Hematopoietic multipotent progenitor cell treated with erythropoietin and hydrocortisone succinate and interleukin-3 and kit ligand, for 17 days (in vitro differentiated cells): ENCODE measurements around the gene SPATA19.

Source experiments
- DNase-seq: peaks from one replicate; pipeline ENCODE4 v3.0.0-alpha.2; 2015; ENCODE audit warnings: low spot score

Gene SPATA19

GRCh38 chr11:133818302-133818701 is 27.0 kb downstream of the SPATA19 start:
- DNase-seq, result no peak

DNA sequence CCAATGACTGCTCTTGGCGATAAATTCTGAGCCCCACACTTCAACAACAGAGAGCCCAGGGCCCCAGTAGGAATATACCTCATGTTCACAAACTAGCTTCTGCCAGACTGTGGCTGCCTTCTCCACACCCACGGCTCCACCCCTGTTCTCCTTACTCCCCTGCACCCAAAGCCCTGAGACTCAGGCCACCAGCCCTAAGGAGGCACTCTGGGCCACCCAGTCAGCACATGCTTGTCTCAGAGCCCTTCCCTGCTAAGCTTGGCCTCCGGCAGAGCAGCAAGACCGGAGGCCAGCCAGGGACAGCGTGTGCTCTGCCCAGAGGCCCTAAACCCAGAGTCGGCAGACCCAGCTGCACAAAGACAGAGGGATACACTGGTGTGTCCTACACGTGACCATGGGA is 27.9 kb downstream of the SPATA19 start:
- DNase-seq, result no peak

GRCh38 chr11:133816146-133816870 is 29.0 kb downstream of the SPATA19 start:
- DNase-seq, result no peak

- no peak for DNase-seq
Observed at GRCh38 chr11:133815636-133816035, 29.7 kb downstream of the SPATA19 start.

DNA sequence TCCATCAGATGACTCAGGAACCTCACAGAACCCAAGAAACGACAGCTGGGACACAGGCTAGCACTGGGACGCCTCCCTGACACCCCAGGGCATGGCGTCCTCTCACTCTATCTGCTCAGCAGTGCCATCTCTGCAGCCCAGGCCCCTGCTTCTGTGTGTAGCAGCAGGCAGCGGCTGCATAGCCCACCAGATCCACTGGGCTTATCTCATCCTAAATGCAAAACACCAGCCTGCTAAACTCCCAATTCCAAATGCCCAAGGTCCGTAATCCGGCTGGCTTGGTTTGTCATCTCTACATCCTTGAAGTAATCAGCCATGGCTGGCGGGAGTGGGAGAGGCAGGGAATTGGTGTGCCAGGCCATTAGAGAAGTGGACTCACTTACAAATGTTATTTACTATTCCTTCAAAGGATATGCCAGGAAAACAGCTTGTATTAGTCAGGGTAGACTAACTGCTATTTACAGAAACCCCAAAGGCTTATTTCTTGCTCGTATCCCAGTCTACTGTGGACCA is 30.7 kb downstream of the SPATA19 start:
- DNase-seq, result no peak

GRCh38 chr11:133811850-133812685 is 33.2 kb downstream of the SPATA19 start:
- DNase-seq, result no peak

DNA sequence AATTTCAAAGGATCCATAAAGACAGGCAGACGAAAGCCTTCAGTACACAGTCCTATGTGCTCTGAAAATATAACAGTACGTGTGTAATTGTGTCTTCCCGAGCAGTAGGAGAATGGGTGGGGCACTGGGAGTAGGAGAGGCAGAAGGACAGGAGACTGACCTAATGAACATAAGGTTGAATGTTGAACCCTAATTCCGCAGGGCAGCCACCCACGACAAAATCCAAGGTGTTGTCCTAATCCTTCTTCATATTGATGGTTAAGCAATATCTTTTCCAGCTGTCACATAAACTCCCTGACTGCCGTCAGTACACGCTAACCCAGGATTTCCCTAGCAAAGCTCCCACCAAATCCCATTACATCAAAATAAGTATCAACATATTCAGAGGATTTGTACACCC is 34.5 kb downstream of the SPATA19 start:
- no peak for DNase-seq

DNA sequence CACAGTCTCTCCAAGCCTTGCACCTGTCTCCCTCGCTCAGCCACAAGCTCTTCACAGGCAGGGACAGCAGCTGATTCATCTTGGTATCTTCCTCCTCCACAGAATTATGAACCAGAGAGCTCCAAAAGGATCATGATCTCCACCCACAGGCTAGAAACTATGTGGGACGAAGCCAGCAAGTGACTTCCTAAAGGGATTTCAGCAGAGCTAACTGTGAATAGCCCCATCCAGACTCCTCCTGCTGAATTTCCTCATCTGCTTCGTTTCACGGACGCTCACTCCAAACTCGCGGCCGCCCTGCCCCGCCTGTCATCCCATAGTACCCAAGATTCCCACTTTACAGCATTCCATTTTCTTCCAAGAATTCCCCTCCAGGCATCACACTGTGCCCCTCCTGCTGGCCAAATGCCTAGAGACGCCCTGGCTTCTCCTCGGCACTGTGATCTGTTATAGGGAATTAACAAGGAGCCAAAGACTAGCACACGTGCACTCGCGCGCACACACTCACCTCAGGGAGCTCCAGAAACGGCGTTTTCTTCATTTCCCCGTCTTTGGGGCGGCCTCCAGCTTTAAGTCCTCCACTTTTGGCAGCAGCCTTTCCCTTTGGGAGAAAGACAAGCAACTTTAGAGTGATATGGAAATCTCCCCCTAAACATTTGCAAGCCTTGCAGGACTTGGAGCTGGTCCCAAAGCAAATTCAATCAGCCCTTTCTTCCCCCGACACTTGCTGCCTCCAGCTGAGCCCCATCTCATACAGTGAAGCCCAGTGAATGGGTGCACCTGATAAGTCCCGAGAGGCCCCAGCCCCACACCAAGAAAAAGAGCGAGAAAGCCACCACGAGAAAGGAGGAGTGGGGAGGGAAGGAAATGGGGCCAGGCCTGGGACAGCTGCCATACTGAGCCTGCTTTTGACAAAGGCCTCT is 35.5 kb downstream of the SPATA19 start:
- no peak for DNase-seq

- DNase-seq, result no peak
Observed at GRCh38 chr11:133808393-133809140, 36.7 kb downstream of the SPATA19 start.

DNA sequence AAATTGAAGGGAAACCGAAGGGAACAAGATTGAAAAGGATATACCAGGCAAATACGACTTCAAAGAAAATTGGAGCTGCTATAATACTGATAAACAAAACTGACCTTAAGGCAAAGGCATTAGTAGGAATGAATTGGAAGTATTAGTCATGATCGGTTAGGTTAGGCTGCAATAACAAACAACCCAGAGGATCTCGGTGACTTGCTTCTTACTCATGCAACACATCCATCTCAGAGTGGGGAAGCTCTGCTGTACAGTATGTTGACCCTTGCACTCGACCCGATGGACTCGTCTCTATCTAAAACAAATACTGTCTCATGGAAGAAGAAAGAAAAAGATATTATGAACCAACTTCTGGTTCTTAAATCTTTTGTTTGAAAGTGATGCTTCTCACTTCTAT is 42.3 kb downstream of the SPATA19 start:
- DNase-seq, result no peak

GRCh38 chr11:133801356-133801755 is 44.0 kb downstream of the SPATA19 start:
- no peak for DNase-seq

- no peak for DNase-seq
Observed at GRCh38 chr11:133800666-133801065, 44.6 kb downstream of the SPATA19 start.

- no peak for DNase-seq
Observed at GRCh38 chr11:133797554-133797953, 47.8 kb downstream of the SPATA19 start.

GRCh38 chr11:133796043-133796795 is 49.1 kb downstream of the SPATA19 start:
- no peak for DNase-seq

DNA sequence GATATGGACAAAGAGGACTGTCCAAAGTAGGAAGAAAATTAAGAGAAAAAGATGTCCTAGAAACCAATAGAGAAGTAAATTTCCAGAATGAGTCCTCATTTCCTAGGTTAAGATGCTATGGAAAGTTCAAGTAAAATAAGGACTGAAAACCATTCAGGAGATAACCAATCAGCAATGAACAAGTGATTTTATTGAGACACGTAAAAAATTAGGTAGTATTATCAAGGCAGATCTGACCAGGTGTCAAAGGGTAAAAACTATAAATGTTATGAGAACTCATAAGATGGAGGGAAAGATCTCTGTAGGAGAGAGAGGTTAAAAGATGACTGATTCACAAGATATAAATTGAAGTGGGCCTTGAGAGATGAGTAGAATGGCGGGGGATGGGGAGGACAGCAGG is 50.2 kb downstream of the SPATA19 start:
- DNase-seq, result no peak

DNA sequence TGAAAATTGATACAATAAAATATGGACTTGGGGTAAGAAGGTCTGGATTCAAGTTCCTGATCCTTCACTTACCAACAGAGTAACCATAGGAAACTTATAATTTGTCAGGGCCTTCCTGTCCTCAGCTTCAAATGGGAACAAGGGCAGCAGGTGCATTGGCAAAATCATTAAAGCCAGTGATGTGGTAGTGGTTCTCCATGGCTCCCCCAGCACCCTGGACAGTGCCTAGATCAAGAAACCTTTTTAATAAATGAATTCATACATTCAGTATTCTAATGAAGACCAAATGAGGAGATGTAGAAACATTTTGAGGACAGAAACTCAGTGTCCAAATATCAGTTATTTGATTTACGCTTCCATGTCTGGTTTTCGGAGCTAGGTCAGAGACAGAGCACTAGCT is 51.1 kb downstream of the SPATA19 start:
- no peak for DNase-seq

DNA sequence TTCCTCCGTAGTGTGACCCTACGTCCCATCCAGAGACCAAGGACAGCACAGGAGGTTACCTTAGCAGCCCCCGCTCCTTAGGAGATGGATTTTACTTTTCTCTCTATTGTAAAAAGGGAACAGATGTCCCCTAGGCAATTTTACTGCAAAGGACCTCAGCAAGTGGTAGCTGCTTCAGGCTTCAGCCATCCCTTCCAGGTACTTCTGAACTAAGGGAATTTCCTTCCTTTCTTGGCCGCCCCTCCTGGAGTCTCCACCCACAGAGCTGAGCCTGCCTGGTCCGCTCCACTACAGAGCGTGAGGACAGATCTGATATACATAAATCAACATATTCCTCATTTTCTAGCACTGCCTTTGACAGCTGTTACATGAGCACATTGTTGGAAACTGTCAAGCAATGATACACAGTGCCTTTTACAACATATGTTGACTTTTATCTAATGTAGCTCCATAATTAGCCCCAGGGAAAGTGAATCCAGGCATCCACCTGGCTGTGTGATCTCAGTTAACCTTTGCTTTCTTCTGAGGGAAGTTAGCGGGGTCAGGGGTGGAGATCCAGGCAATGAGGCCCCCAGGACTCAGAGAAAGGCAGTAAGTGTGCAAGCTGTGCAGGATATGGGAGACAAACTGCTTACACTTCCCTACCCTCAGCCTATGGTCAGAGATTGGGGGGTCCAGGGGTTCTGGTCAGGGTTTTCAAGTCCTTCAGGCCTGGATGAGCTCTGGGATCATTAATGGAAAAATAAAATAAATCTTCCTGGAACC is 51.9 kb downstream of the SPATA19 start:
- DNase-seq, result no peak

DNA sequence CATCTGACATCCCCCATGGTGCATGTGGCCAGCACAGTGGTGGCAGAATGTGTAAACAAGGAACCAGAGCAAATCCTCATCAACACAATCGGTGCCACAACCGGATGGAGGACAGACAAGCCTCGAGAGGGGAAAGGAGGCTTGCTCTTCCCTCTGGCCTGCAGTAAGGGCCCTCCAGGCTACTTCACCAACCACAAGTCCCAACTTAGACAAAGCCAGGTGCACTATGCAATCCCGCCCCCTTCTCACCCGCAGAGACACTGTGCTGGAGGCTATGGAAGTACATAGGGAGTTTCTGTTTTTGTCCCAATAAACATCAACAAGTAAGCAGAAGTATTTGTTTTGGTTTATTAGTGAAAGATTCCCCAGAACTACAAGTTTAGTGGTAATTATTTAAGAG is 54.3 kb downstream of the SPATA19 start:
- no peak for DNase-seq
